ENCODE data around the gene LRBA. TPM values are rescaled to one million over a fixed set of nuclear protein-coding genes. Genes with fewer than 3 reads are reported as not detected.

Gene LRBA
- total and polyA plus RNA-seq, 4 donors, result 8.2 to 69.8 (median 32.8) TPM

DNA sequence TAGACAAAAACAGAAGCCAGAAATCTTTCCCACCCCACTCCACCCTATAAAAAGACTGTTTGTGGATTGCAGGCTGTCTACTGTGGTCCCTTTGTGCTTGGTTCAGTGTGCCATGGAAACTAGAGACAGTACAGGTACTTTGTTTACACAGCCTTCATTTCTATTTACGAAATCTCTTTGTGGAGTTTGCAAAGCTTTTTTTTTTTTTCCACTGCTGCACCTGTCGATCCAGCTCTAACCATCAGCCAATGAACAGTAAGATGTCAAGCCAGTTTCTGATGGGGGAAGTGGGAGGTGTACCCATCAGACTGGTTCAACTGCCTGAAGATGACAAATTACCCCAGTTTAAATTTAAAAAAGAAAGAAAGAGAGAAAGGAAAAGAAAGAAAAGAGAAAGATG lies 20.2 kb upstream of the LRBA start:
- DNase-seq (ENCODE audit: low spot score), result no peak
- Histone ChIP-seq H3K27me3 (ENCODE audit: control insufficient read depth in 4 of 4, insufficient read depth in 4 of 4, low read length in 3 of 4) (no peaks in the 10 kb centered on the region), H3K36me3 (ENCODE audit: control insufficient read depth in 4 of 4, insufficient read depth in 3 of 4, low read depth in 1 of 4, low read length in 3 of 4) (no peaks in the 10 kb centered on the region), H3K9me3 (ENCODE audit: control insufficient read depth in 4 of 4, low read length in 3 of 4) (no peaks in the 10 kb centered on the region), H3K4me1 (ENCODE audit: control insufficient read depth in 4 of 4, insufficient read depth in 4 of 4, low read length in 3 of 4) (no peaks in the 10 kb centered on the region), H3K4me3 (ENCODE audit: low read depth in 1 of 3, low read length in 3 of 3) (no peak overlapping the region), H3K9ac (ENCODE audit: low read depth in 1 of 2, low read length in 2 of 2) (no peak overlapping the region), H3K27ac (ENCODE audit: low read depth in 1 of 2, low read length in 2 of 2) (no peak overlapping the region)
- TF ChIP-seq, protein P1, sequence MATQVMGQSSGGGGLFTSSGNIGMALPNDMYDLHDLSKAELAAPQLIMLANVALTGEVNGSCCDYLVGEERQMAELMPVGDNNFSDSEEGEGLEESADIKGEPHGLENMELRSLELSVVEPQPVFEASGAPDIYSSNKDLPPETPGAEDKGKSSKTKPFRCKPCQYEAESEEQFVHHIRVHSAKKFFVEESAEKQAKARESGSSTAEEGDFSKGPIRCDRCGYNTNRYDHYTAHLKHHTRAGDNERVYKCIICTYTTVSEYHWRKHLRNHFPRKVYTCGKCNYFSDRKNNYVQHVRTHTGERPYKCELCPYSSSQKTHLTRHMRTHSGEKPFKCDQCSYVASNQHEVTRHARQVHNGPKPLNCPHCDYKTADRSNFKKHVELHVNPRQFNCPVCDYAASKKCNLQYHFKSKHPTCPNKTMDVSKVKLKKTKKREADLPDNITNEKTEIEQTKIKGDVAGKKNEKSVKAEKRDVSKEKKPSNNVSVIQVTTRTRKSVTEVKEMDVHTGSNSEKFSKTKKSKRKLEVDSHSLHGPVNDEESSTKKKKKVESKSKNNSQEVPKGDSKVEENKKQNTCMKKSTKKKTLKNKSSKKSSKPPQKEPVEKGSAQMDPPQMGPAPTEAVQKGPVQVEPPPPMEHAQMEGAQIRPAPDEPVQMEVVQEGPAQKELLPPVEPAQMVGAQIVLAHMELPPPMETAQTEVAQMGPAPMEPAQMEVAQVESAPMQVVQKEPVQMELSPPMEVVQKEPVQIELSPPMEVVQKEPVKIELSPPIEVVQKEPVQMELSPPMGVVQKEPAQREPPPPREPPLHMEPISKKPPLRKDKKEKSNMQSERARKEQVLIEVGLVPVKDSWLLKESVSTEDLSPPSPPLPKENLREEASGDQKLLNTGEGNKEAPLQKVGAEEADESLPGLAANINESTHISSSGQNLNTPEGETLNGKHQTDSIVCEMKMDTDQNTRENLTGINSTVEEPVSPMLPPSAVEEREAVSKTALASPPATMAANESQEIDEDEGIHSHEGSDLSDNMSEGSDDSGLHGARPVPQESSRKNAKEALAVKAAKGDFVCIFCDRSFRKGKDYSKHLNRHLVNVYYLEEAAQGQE (IDR thresholded peaks at IDR 0.05), result no peak
- no peak for TF ChIP-seq GABPA (IDR thresholded peaks at IDR 0.05 in 1 of 2, conservative IDR thresholded peaks at IDR 0.05 in 1 of 2)
- TF ChIP-seq EGR1 (IDR thresholded peaks at IDR 0.05; ENCODE audit: low read depth in 2 of 2), result no peak
- no peak for TF ChIP-seq RAD21 (IDR thresholded peaks at IDR 0.05)
- TF ChIP-seq FOXA2 (IDR thresholded peaks at IDR 0.05), result no peak
- TF ChIP-seq HNF4G (IDR thresholded peaks at IDR 0.05), result no peak
- TF ChIP-seq NR2F2 (IDR thresholded peaks at IDR 0.05), result no peak
- 23% methylated on average over 2 of the region's 2 CpGs for WGBS

DNA sequence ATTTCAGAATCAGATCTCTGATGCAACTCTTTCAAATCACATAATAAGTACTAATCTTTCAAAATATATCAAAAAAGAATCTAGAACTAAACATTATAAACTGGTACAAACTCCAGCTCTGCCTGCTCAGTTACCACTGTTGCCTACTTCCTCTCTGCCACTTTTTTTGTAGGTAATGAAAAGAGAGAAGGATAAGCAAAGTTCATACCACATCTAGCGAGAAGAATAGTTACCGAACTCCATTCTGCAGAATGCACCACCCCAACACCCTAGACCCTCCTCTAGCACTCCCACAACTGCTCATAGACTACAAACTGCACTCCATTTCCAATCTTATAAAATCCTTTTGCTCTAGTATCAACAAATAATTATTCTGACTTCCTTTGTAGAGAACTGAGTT lies 19.7 kb upstream of the LRBA start:
- Histone ChIP-seq H3K4me3 (ENCODE audit: low read depth in 1 of 3, low read length in 3 of 3) (no peak overlapping the region), H3K27me3 (ENCODE audit: control insufficient read depth in 4 of 4, insufficient read depth in 4 of 4, low read length in 3 of 4) (no peaks in the 10 kb centered on the region), H3K9ac (ENCODE audit: low read depth in 1 of 2, low read length in 2 of 2) (no peak overlapping the region), H3K9me3 (ENCODE audit: control insufficient read depth in 4 of 4, low read length in 3 of 4) (no peaks in the 10 kb centered on the region), H3K4me1 (ENCODE audit: control insufficient read depth in 4 of 4, insufficient read depth in 4 of 4, low read length in 3 of 4) (no peaks in the 10 kb centered on the region), H3K27ac (ENCODE audit: low read depth in 1 of 2, low read length in 2 of 2) (no peak overlapping the region), H3K36me3 (ENCODE audit: control insufficient read depth in 4 of 4, insufficient read depth in 3 of 4, low read depth in 1 of 4, low read length in 3 of 4) (no peaks in the 10 kb centered on the region)
- no peak for DNase-seq (ENCODE audit: low spot score)
- TF ChIP-seq HNF4A (conservative IDR thresholded peaks at IDR 0.05) (no peak), NR2F2 (IDR thresholded peaks at IDR 0.05) (no peak), TAF1 (conservative IDR thresholded peaks at IDR 0.05) (no peak), EGR1 (IDR thresholded peaks at IDR 0.05; ENCODE audit: low read depth in 2 of 2) (no peak), FOXA1 (IDR thresholded peaks at IDR 0.05) (no peak), JUND (IDR thresholded peaks at IDR 0.05) (no peak), FOXA2 (IDR thresholded peaks at IDR 0.05) (no peak), HNF4G (IDR thresholded peaks at IDR 0.05) (no peak), RAD21 (IDR thresholded peaks at IDR 0.05) (no peak), GABPA (IDR thresholded peaks at IDR 0.05 in 1 of 2, conservative IDR thresholded peaks at IDR 0.05 in 1 of 2) (no peak), RXRA (IDR thresholded peaks at IDR 0.05) (no peak), YY1 (IDR thresholded peaks at IDR 0.05) (no peak)
- TF ChIP-seq, protein P2, sequence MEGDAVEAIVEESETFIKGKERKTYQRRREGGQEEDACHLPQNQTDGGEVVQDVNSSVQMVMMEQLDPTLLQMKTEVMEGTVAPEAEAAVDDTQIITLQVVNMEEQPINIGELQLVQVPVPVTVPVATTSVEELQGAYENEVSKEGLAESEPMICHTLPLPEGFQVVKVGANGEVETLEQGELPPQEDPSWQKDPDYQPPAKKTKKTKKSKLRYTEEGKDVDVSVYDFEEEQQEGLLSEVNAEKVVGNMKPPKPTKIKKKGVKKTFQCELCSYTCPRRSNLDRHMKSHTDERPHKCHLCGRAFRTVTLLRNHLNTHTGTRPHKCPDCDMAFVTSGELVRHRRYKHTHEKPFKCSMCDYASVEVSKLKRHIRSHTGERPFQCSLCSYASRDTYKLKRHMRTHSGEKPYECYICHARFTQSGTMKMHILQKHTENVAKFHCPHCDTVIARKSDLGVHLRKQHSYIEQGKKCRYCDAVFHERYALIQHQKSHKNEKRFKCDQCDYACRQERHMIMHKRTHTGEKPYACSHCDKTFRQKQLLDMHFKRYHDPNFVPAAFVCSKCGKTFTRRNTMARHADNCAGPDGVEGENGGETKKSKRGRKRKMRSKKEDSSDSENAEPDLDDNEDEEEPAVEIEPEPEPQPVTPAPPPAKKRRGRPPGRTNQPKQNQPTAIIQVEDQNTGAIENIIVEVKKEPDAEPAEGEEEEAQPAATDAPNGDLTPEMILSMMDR (IDR thresholded peaks at IDR 0.05; ENCODE audit: low read depth, low read length, missing input control), result no peak
- TF ChIP-seq, protein P3, sequence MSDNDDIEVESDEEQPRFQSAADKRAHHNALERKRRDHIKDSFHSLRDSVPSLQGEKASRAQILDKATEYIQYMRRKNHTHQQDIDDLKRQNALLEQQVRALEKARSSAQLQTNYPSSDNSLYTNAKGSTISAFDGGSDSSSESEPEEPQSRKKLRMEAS (IDR thresholded peaks at IDR 0.05), result no peak
- TF ChIP-seq, protein P4, sequence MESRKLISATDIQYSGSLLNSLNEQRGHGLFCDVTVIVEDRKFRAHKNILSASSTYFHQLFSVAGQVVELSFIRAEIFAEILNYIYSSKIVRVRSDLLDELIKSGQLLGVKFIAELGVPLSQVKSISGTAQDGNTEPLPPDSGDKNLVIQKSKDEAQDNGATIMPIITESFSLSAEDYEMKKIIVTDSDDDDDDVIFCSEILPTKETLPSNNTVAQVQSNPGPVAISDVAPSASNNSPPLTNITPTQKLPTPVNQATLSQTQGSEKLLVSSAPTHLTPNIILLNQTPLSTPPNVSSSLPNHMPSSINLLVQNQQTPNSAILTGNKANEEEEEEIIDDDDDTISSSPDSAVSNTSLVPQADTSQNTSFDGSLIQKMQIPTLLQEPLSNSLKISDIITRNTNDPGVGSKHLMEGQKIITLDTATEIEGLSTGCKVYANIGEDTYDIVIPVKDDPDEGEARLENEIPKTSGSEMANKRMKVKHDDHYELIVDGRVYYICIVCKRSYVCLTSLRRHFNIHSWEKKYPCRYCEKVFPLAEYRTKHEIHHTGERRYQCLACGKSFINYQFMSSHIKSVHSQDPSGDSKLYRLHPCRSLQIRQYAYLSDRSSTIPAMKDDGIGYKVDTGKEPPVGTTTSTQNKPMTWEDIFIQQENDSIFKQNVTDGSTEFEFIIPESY (IDR thresholded peaks at IDR 0.05), result no peak
- TF ChIP-seq, protein P1 (IDR thresholded peaks at IDR 0.05), result no peak
- TF ChIP-seq, protein P5, sequence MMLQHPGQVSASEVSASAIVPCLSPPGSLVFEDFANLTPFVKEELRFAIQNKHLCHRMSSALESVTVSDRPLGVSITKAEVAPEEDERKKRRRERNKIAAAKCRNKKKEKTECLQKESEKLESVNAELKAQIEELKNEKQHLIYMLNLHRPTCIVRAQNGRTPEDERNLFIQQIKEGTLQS (IDR thresholded peaks at IDR 0.05), result no peak
- 65% methylated on average over 2 of the region's 2 CpGs for WGBS

All from liver (tissue), 9 donors.